B cell (primary cell): ENCODE measurements around the gene SFT2D2. TPM values are rescaled to one million over a fixed set of nuclear protein-coding genes. Genes with fewer than 3 reads are reported as not detected.

ENCODE experiments used
- ATAC-seq: fragments of 200-7000 bp; cut with Tn5 transposase; one replicate; pipeline ENCODE4 v1.10.0; 2021; ENCODE audit warnings: low read depth, mild to moderate bottlenecking, moderate number of reproducible peaks, moderate library complexity
- CTCF ChIA-PET: fragments of 350-600 bp; sonication (Branson Sonifier 250); formaldehyde crosslinking; loops from one replicate; lab custom pipeline; 2021; ENCODE audit warnings: antibody characterized with exemption, inconsistent platforms; lab: Charles Lee
- POLR2A ChIA-PET: fragments of 350-600 bp; sonication (Branson Sonifier 250); formaldehyde crosslinking; loops from one replicate; lab custom pipeline; 2021; ENCODE audit warnings: antibody characterized with exemption; lab: Charles Lee
- DNase-seq: peaks from one replicate; pipeline ENCODE4 v3.0.0; 2013
- H2AFZ ChIP-seq: 2 replicates; pipeline ENCODE4 v1.6.1; 2012; ENCODE audit warnings: mild to moderate bottlenecking, low read depth, low read length; ENCODE audit not compliant: insufficient read depth, poor library complexity, severe bottlenecking
- H3K27ac ChIP-seq, 2 donors: 1 replicate in 1 of 2; 2 replicates in 1 of 2; pipeline ENCODE4 v1.5.1; 2012 to 2013; ENCODE audit warnings: low read length in 2 of 2, mild to moderate bottlenecking in 2 of 2, moderate library complexity in 1 of 2
- H3K27me3 ChIP-seq, 4 experiments: fragments of 200-600 bp in 1 of 4; sonication (generic) in 1 of 4; replicated peaks in 1 of 4; 1 replicate in 2 of 4; 2 replicates in 2 of 4; pipeline versions ENCODE4 v1.6.1 to v1.7.0; 2013 to 2016; ENCODE audit warnings: low read length in 3 of 4, mild to moderate bottlenecking in 2 of 4, mixed read lengths in 1 of 4, moderate library complexity in 1 of 4; ENCODE audit not compliant: insufficient read depth in 4 of 4, control insufficient read depth in 3 of 4; ENCODE audit errors: control extremely low read depth in 1 of 4
- H3K36me3 ChIP-seq, 2 experiments: replicated peaks in 1 of 2; 1 replicate in 1 of 2; 2 replicates in 1 of 2; pipeline versions ENCODE4 v1.6.1 to v1.7.1; 2013; ENCODE audit warnings: low read length in 1 of 2; ENCODE audit not compliant: insufficient read depth in 2 of 2, control insufficient read depth in 1 of 2; ENCODE audit errors: control extremely low read depth in 1 of 2, extremely low read depth in 1 of 2
- H3K4me1 ChIP-seq, 2 donors: fragments of 200-600 bp in 1 of 2; sonication (generic) in 1 of 2; 1 replicate in 1 of 2; 2 replicates in 1 of 2; pipeline versions ENCODE4 v1.5.1 to v1.6.1; 2013 to 2017; ENCODE audit warnings: low read length in 2 of 2; ENCODE audit not compliant: control insufficient read depth in 2 of 2, insufficient read depth in 2 of 2
- H3K4me2 ChIP-seq: replicated peaks from 2 replicates; pipeline ENCODE3; 2012; ENCODE audit warnings: mild to moderate bottlenecking, low read depth, low read length; ENCODE audit not compliant: poor library complexity, severe bottlenecking
- H3K4me3 ChIP-seq, 5 experiments: fragments of 200-600 bp in 1 of 5; sonication (generic) in 1 of 5; 1 replicate in 3 of 5; 2 replicates in 2 of 5; pipeline versions ENCODE4 v1.5.1 to v1.7.0; 2011 to 2016; ENCODE audit warnings: low read length in 4 of 5, mild to moderate bottlenecking in 4 of 5, low read depth in 2 of 5, control low read depth in 1 of 5, moderate library complexity in 1 of 5; ENCODE audit not compliant: insufficient read depth in 1 of 5; ENCODE audit errors: control extremely low read depth in 1 of 5, extremely low read depth in 1 of 5
- H3K79me2 ChIP-seq: fragments of 200-600 bp; sonication (generic); one replicate; pipeline ENCODE4 v1.6.0; 2016; ENCODE audit warnings: low read length; ENCODE audit not compliant: control insufficient read depth, insufficient read depth
- H3K9ac ChIP-seq: fragments of 200-600 bp; sonication (generic); 2 replicates; pipeline ENCODE4 v1.6.1; 2017; ENCODE audit warnings: mild to moderate bottlenecking, low read length, moderate library complexity
- H3K9me3 ChIP-seq, 3 donors: one replicate each; pipeline versions ENCODE4 v1.6.1 to v1.7.1; 2013; ENCODE audit warnings: low read length in 2 of 3; ENCODE audit not compliant: control insufficient read depth in 2 of 3, insufficient read depth in 1 of 3; ENCODE audit errors: control extremely low read depth in 1 of 3
- H4K20me1 ChIP-seq: 2 replicates; pipeline ENCODE4 v1.6.0; 2012; ENCODE audit warnings: mild to moderate bottlenecking, low read length; ENCODE audit not compliant: insufficient read depth, control insufficient read depth, poor library complexity, severe bottlenecking
- H3K27ac Mint-ChIP-seq: one replicate; pipeline ENCODE4 v1.8.0; 2021; ENCODE audit warnings: mixed read lengths
- H3K27me3 Mint-ChIP-seq: one replicate; pipeline ENCODE4 v1.8.0; 2021; ENCODE audit warnings: mixed read lengths
- H3K4me1 Mint-ChIP-seq: one replicate; pipeline ENCODE4 v1.8.0; 2021; ENCODE audit warnings: mixed read lengths
- H3K4me3 Mint-ChIP-seq: one replicate; pipeline ENCODE4 v1.8.0; 2021; ENCODE audit warnings: mixed read lengths
- H3K9me3 Mint-ChIP-seq: one replicate; pipeline ENCODE4 v1.8.0; 2022; ENCODE audit warnings: mixed read lengths; ENCODE audit not compliant: insufficient read depth
- EZH2 ChIP-seq: IDR thresholded peaks from 2 replicates; pipeline ENCODE4 v1.6.1; 2012; ENCODE audit warnings: borderline replicate concordance, low read depth, mild to moderate bottlenecking, moderate library complexity, low read length; ENCODE audit not compliant: insufficient read depth, poor library complexity, severe bottlenecking
- WGBS: methylation state at CpG from one replicate; pipeline ENCODE4 v1.1.5; 2013; ENCODE audit warnings: missing lambda C conversion rate; ENCODE audit not compliant: insufficient coverage; 5-methylcytosine and 5-hydroxymethylcytosine counted together
- intact Hi-C: fragments of 100-400 bp; cut with micrococcal nuclease; formaldehyde crosslinking; loops from one replicate; pipeline ENCODE4 v1.10.0; 2022
- polyA plus RNA-seq: library from polyadenylated mRNA; depleted of rRNA; stranded (reverse); fragments of >200 nt; gene quantifications from 2 replicates; pipeline ENCODE4 v1.2.3, GENCODE V29; 2012
- total RNA-seq, 2 donors: library from RNA; stranded (reverse); fragments of 120-200 nt in 1 of 2; gene quantifications; 1 replicate in 1 of 2; 2 replicates in 1 of 2; pipeline versions ENCODE4 v1.2.3 to v1.2.4, GENCODE V29; 2013 to 2022
- TF ChIP-seq, protein P1 (sequence below): fragments of 200-600 bp; IDR thresholded peaks from one replicate; pipeline ENCODE4 v1.8.0; 2022; ENCODE audit warnings: antibody characterized with exemption, mild to moderate bottlenecking

Gene SFT2D2
- total and polyA plus RNA-seq, 2 donors (not counting 1 experiment from before 2014, with no cell fraction given) = 13.0 to 68.3 TPM

DNA sequence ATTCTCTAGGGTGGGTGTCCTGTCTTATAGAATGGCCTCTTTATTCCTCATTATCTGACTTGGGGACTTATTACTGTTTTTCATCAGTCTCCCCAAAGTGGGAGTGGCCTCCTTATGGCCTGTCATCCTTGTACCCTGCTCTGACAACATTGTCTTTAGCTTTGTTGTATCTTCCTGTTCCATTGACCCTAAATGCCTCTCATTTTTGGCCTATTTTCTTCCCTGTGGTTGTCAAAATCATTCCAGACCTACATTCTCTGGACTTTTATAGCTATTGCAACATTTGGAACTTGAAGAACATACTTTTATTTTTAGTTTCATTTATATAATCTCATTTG, 9.7 kb downstream of the SFT2D2 start:
- Histone ChIP-seq H3K79me2 (peaks cover 81% of the 10 kb centered on the region), H3K9me3 (no peaks in the 10 kb centered on the region), H3K4me3 (no peak overlapping the region), H3K4me1 (peaks cover 0 to 12% of the 10 kb centered on the region in 2 donors), H3K4me2 (no peak overlapping the region), H3K9ac (no peak overlapping the region), H4K20me1 (peaks cover 79% of the 10 kb centered on the region), H3K27ac (no peak overlapping the region), H3K36me3 (peaks cover 2 to 93% of the 10 kb centered on the region in 2 experiments), H3K27me3 (no peaks in the 10 kb centered on the region), H2AFZ (no peak overlapping the region)
- intact Hi-C loops = no loop called here
- CTCF ChIA-PET = interaction anchor here (1.0 to 2.3 kb wide), 7 partner anchors 9 to 107 kb away, joined by 3 to 13 read pairs (median 3); partner anchors contain the start of gene SFT2D2
- peak overlapping the region; percentile 0 for H3K27ac Mint-ChIP-seq
- no peaks in the 10 kb centered on the region for H3K27me3 Mint-ChIP-seq
- DNase-seq (no peak), ATAC-seq (no peak)
- H3K4me3 Mint-ChIP-seq = no peak overlapping the region
- H3K4me1 Mint-ChIP-seq = peaks cover 34% of the 10 kb centered on the region
- no peaks in the 10 kb centered on the region for H3K9me3 Mint-ChIP-seq
- TF ChIP-seq, protein P1, sequence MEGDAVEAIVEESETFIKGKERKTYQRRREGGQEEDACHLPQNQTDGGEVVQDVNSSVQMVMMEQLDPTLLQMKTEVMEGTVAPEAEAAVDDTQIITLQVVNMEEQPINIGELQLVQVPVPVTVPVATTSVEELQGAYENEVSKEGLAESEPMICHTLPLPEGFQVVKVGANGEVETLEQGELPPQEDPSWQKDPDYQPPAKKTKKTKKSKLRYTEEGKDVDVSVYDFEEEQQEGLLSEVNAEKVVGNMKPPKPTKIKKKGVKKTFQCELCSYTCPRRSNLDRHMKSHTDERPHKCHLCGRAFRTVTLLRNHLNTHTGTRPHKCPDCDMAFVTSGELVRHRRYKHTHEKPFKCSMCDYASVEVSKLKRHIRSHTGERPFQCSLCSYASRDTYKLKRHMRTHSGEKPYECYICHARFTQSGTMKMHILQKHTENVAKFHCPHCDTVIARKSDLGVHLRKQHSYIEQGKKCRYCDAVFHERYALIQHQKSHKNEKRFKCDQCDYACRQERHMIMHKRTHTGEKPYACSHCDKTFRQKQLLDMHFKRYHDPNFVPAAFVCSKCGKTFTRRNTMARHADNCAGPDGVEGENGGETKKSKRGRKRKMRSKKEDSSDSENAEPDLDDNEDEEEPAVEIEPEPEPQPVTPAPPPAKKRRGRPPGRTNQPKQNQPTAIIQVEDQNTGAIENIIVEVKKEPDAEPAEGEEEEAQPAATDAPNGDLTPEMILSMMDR = peak; percentile 24
- TF ChIP-seq EZH2 = no peak
- POLR2A ChIA-PET = no interaction called here

DNA sequence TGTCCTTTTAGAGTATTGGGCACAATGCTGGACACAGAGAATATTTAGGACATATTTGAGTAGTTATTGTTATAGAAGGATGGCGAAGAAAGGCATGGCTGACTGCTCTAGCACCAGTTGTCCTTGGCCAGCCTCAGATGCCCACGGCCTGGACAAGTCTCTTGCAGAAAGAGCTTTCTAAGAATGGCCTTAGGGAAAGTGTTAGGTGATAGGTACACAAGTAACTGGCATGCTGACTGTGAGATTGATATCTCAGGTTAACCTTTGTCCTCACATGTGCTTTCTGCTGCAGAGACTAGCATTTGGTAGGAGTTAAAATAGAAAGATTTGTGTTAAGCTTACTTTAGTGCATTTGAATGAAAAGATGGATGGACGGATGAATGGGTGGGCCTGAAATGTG, 10.1 kb downstream of the SFT2D2 start:
- 100% methylated on average over 3 of the region's 3 CpGs for WGBS
- Histone ChIP-seq H4K20me1 (peaks cover 75% of the 10 kb centered on the region), H3K27me3 (no peaks in the 10 kb centered on the region), H3K4me2 (no peak overlapping the region), H3K4me1 (peaks cover 0 to 8% of the 10 kb centered on the region in 2 donors), H3K9ac (no peak overlapping the region), H3K36me3 (peaks cover 2 to 94% of the 10 kb centered on the region in 2 experiments), H3K4me3 (no peak overlapping the region), H3K79me2 (peaks cover 76% of the 10 kb centered on the region), H3K27ac (peak overlapping the region in 1 of 2 donors; percentile 20), H2AFZ (no peak overlapping the region), H3K9me3 (no peaks in the 10 kb centered on the region)
- DNase-seq = no peak
- ChIA-PET POLR2A (no interaction called here), CTCF (interaction anchor here (1.0 to 2.3 kb wide), 6 partner anchors 10 to 107 kb away, joined by 3 to 13 read pairs (median 4); partner anchors contain the start of gene SFT2D2)
- Mint-ChIP-seq H3K4me3 (no peak overlapping the region), H3K4me1 (peaks cover 31% of the 10 kb centered on the region), H3K9me3 (no peaks in the 10 kb centered on the region), H3K27me3 (no peaks in the 10 kb centered on the region), H3K27ac (no peak overlapping the region)
- ATAC-seq = no peak
- TF ChIP-seq, protein P1 = no peak
- TF ChIP-seq EZH2 = no peak
- intact Hi-C loops = no loop called here
